ENCODE data around the gene GGT5.

DNA sequence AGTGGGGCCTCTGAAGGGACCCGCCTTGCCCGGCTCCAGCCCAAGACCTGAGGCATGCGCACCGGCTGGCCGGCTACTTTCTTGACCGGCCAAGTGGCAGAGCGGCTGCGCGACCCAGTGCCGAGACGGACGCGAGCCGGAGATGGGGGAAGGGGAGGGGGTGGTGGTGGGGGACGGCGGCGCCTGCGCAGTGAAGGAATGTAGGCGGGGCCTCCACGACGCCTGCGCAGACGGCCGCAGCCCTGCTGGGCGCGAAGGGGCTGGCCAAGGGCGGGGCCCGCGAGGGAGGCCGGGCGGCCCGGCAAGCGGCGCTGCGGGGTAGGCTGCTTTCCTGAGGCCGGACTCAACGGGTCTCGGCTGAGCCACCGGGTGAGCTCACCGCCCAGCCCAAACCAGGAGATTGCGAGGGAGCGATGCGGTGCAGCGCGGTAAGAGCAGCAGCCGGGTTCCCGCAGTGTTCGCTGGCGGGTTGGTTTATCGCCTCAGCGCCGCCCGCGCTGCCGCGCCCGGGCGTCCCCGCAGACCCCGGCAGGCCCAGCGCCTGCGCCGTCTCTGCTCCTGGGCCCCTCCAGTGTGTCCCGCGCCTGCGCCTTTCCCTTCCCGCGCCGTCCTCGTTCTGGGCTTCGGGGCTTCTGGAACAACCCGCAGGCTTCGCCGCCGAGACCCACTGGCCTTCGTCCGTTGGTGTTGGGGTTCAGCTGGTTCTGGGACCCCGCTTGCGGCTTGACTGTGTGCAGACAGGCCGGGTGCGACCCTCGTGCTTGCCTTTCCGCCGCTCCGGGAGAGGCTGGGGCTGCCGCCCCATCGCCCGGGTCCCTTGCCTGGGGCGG lies 25.9 kb upstream of the GGT5 start, which contains the start of gene SPECC1L:
- TF ChIP-seq CTCF (IDR thresholded peaks at IDR 0.05) = peak in 3 of 7 experiments; percentile 21 to 57 (median 28)
- TF ChIP-seq POLR2A (IDR thresholded peaks at IDR 0.05) = peak; percentile 95 to 96 (median 95)

All from body of pancreas (tissue), 4 donors.